Endothelial cell of umbilical vein (primary cell): ENCODE results near the gene TSPO. TPM values are rescaled to one million over a fixed set of nuclear protein-coding genes. Genes with fewer than 3 reads are reported as not detected.

ENCODE experiments used
- BruUV-seq: library from RNA; stranded (reverse); fragments of 400-500 nt; replicated peaks from 2 replicates; lab custom pipeline; 2021; lab: Mats Ljungman, UMichigan
- CTCF ChIA-PET: fragments of 300-600, 350-600 bp; sonication (Branson Sonifier 250); formaldehyde crosslinking; loops from one replicate; lab custom pipeline; 2021; ENCODE audit warnings: antibody characterized with exemption, inconsistent platforms; lab: Charles Lee
- POLR2A ChIA-PET: fragments of 300-600, 350-600 bp; sonication (Branson Sonifier 250); formaldehyde crosslinking; loops from one replicate; lab custom pipeline; 2021; ENCODE audit warnings: antibody characterized with exemption, inconsistent platforms; lab: Charles Lee
- DNase-seq: peaks from one replicate; pipeline ENCODE4 v3.0.0-alpha.2; 2011; ENCODE audit warnings: low read depth, low spot score
- FAIRE-seq: peaks from 2 replicates; lab custom pipeline; 2011; peaks lifted over from hg19 to GRCh38; lab: Jason Lieb, UNC
- H2AFZ ChIP-seq: 2 replicates; pipeline ENCODE4 v1.6.0; 2012; ENCODE audit warnings: low read depth, low read length, control low read depth, inconsistent platforms
- H3K27ac ChIP-seq: 2 replicates; pipeline ENCODE4 v1.5.1; 2011; ENCODE audit warnings: low read depth, mild to moderate bottlenecking, control low read depth, low read length, moderate library complexity; ENCODE audit not compliant: insufficient read depth
- H3K27me3 ChIP-seq, 2 experiments: 2 replicates each; pipeline versions ENCODE4 v1.6.0 to v1.6.1; 2011; ENCODE audit warnings: low read length in 2 of 2, mixed read lengths in 1 of 2; ENCODE audit not compliant: control insufficient read depth in 2 of 2, insufficient read depth in 2 of 2
- H3K36me3 ChIP-seq, 2 experiments: 2 replicates in 1 of 2; 3 replicates in 1 of 2; pipeline ENCODE4 v1.5.1; 2011; ENCODE audit warnings: low read length in 2 of 2, mild to moderate bottlenecking in 1 of 2, moderate library complexity in 1 of 2; ENCODE audit not compliant: control insufficient read depth in 2 of 2, insufficient read depth in 2 of 2; ENCODE audit errors: extremely low read depth in 1 of 2
- H3K4me1 ChIP-seq: 3 replicates; pipeline ENCODE4 v1.5.1; 2011; ENCODE audit warnings: mild to moderate bottlenecking, low read length; ENCODE audit not compliant: control insufficient read depth, insufficient read depth; ENCODE audit errors: extremely low read depth
- H3K4me2 ChIP-seq: 2 replicates; pipeline ENCODE4 v1.6.1; 2011; ENCODE audit warnings: low read length, control low read depth, mixed read lengths; ENCODE audit not compliant: insufficient read depth
- H3K4me3 ChIP-seq, 3 experiments: fragments of 200-600 bp in 1 of 3; sonication (generic), shearing (Covaris generic) in 1 of 3; replicated peaks in 1 of 3; 2 replicates each; pipeline ENCODE4 v1.5.1; 2011 to 2016; ENCODE audit warnings: control low read depth in 3 of 3, low read length in 3 of 3, mild to moderate bottlenecking in 2 of 3, inconsistent platforms in 1 of 3, low read depth in 1 of 3, moderate library complexity in 1 of 3; ENCODE audit not compliant: insufficient read depth in 1 of 3
- H3K79me2 ChIP-seq: 2 replicates; pipeline ENCODE4 v1.6.0; 2012; ENCODE audit warnings: low read length, inconsistent platforms; ENCODE audit not compliant: control insufficient read depth, insufficient read depth
- H3K9ac ChIP-seq: replicated peaks from 2 replicates; pipeline ENCODE3; 2011; ENCODE audit warnings: low read length, control low read depth; ENCODE audit not compliant: insufficient read depth; ENCODE audit errors: extremely low read depth
- H3K9me1 ChIP-seq: replicated peaks from 3 replicates; pipeline ENCODE4 v1.6.0; 2011; ENCODE audit warnings: mild to moderate bottlenecking, low read length; ENCODE audit not compliant: control insufficient read depth, insufficient read depth; ENCODE audit errors: extremely low read depth
- H3K9me3 ChIP-seq: replicated peaks from 2 replicates; pipeline ENCODE4 v1.5.1; 2012; ENCODE audit warnings: low read length, inconsistent platforms; ENCODE audit not compliant: control insufficient read depth, insufficient read depth
- H4K20me1 ChIP-seq: replicated peaks from 2 replicates; pipeline ENCODE3; 2011; ENCODE audit warnings: mild to moderate bottlenecking, low read length; ENCODE audit not compliant: control insufficient read depth, insufficient read depth; ENCODE audit errors: extremely low read depth
- EZH2 ChIP-seq: IDR thresholded peaks from 2 replicates; pipeline ENCODE4 v1.6.1; 2012; ENCODE audit warnings: borderline replicate concordance, low read depth, mild to moderate bottlenecking, moderate library complexity, low read length, inconsistent platforms; ENCODE audit not compliant: severe bottlenecking
- FOS ChIP-seq: IDR thresholded peaks from 2 replicates; pipeline ENCODE4 v1.6.1; 2011; ENCODE audit warnings: mild to moderate bottlenecking, low read length, moderate library complexity, borderline replicate concordance; ENCODE audit not compliant: insufficient read depth
- GATA2 ChIP-seq: IDR thresholded peaks from 2 replicates; pipeline ENCODE4 v1.7.0; 2011; ENCODE audit warnings: low read depth, mild to moderate bottlenecking, moderate library complexity, mixed read lengths, low read length; ENCODE audit not compliant: insufficient read length, insufficient read depth
- JUN ChIP-seq: IDR thresholded peaks from 2 replicates; pipeline ENCODE4 v1.6.1; 2011; ENCODE audit warnings: borderline replicate concordance, low read depth; ENCODE audit not compliant: insufficient read length, insufficient read depth
- MYC ChIP-seq: IDR thresholded peaks from one replicate; pipeline ENCODE4 v1.6.1; 2011; ENCODE audit warnings: mild to moderate bottlenecking, low read depth, low read length
- POLR2A ChIP-seq: IDR thresholded peaks from 2 replicates; pipeline ENCODE4 v1.6.1; 2012; ENCODE audit warnings: low read depth, mild to moderate bottlenecking, control low read depth, low read length
- POLR2AphosphoS5 ChIP-seq: IDR thresholded peaks from 2 replicates; pipeline ENCODE4 v1.6.1; 2012; ENCODE audit warnings: low read depth, mild to moderate bottlenecking, control low read depth, low read length, moderate library complexity; ENCODE audit not compliant: insufficient read depth
- dilution Hi-C: fragments of 300-500 bp; cut with MboI; formaldehyde crosslinking; loops from one replicate; pipeline ENCODE4 v1.15.0; 2019; ENCODE audit warnings: low sequenced_read_pairs; ENCODE audit not compliant: extremely low pct_ligation_motif_present
- intact Hi-C: fragments of 100-400 bp; cut with micrococcal nuclease; formaldehyde crosslinking; loops from one replicate; pipeline ENCODE4 v1.10.0; 2022
- polyA plus RNA-seq, 4 experiments: library from polyadenylated mRNA; depleted of rRNA in 3 of 4; stranded (reverse) in 3 of 4; unstranded in 1 of 4; fragments of >200 nt; gene quantifications; 2 replicates each; pipeline versions ENCODE4 v1.2.1 to v1.2.3, GENCODE V29; 2011 to 2012; ENCODE audit warnings: missing spikeins in 1 of 4
- total RNA-seq: library from RNA; stranded (reverse); gene quantifications from 2 replicates; pipeline ENCODE4 v1.2.3, GENCODE V29; 2021
- TF ChIP-seq, protein P1 (sequence below): IDR thresholded peaks from 2 replicates; pipeline ENCODE4 v1.6.1; 2011; ENCODE audit not compliant: insufficient read depth, insufficient read length
- TF ChIP-seq, protein P2 (sequence below), 2 donors: IDR thresholded peaks; 1 replicate in 1 of 2; 2 replicates in 1 of 2; pipeline ENCODE4 v1.5.1; 2011; ENCODE audit warnings: low read length in 2 of 2, mild to moderate bottlenecking in 2 of 2, moderate library complexity in 2 of 2, control low read depth in 1 of 2, inconsistent platforms in 1 of 2, low read depth in 1 of 2; ENCODE audit not compliant: insufficient read depth in 1 of 2; ENCODE audit errors: extremely low read depth in 1 of 2

TSPO gene
- total and polyA plus RNA-seq, 2 donors (not counting 3 experiments of a cell fraction or from before 2014, with no cell fraction given), result 328 to 720 TPM

DNA sequence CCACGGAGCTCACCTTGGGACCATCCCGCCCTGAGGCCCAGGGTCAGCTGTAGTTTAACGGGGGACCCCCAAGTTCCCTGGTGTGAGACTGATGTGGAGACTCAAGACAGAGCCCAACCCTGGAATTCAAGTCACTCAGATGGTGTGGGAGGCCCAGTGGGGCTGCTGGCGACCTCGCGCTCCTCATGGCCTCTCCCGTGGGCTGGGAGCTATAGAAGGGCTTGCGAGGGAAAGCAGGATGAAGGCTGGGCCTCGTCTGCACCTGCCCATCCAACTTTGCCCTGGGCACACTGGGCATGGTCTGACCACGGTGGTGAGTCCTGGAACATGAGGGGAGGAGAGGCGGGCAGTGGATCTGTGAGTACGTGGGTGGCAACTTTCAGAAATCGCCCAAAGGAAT, 49.2 kb downstream of the TSPO start:
- Histone ChIP-seq H3K27me3 (peaks cover 4 to 5% of the 10 kb centered on the region in 2 experiments), H3K36me3 (no peaks in the 10 kb centered on the region), H2AFZ (no peak overlapping the region), H3K9ac (no peak overlapping the region), H3K79me2 (no peaks in the 10 kb centered on the region), H4K20me1 (no peaks in the 10 kb centered on the region), H3K4me1 (no peaks in the 10 kb centered on the region), H3K4me2 (no peak overlapping the region), H3K27ac (no peak overlapping the region), H3K9me1 (no peaks in the 10 kb centered on the region), H3K9me3 (no peaks in the 10 kb centered on the region), H3K4me3 (no peak overlapping the region)
- no peak for TF ChIP-seq MYC
- no peak for TF ChIP-seq EZH2
- no peak for TF ChIP-seq GATA2
- no peak for TF ChIP-seq JUN
- no peak for TF ChIP-seq POLR2A
- TF ChIP-seq, protein P1, sequence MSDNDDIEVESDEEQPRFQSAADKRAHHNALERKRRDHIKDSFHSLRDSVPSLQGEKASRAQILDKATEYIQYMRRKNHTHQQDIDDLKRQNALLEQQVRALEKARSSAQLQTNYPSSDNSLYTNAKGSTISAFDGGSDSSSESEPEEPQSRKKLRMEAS, result no peak
- TF ChIP-seq POLR2AphosphoS5, result no peak
- TF ChIP-seq, protein P2, sequence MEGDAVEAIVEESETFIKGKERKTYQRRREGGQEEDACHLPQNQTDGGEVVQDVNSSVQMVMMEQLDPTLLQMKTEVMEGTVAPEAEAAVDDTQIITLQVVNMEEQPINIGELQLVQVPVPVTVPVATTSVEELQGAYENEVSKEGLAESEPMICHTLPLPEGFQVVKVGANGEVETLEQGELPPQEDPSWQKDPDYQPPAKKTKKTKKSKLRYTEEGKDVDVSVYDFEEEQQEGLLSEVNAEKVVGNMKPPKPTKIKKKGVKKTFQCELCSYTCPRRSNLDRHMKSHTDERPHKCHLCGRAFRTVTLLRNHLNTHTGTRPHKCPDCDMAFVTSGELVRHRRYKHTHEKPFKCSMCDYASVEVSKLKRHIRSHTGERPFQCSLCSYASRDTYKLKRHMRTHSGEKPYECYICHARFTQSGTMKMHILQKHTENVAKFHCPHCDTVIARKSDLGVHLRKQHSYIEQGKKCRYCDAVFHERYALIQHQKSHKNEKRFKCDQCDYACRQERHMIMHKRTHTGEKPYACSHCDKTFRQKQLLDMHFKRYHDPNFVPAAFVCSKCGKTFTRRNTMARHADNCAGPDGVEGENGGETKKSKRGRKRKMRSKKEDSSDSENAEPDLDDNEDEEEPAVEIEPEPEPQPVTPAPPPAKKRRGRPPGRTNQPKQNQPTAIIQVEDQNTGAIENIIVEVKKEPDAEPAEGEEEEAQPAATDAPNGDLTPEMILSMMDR (IDR thresholded peaks at IDR 0.05; ENCODE audit: extremely low read depth in 1 of 2, insufficient read depth in 1 of 2, low read depth in 1 of 2, low read length in 2 of 2), result no peak
- TF ChIP-seq FOS, result no peak
- ChIA-PET CTCF (interaction anchor here (1.8 kb wide), 1 partner anchor 13 kb away, joined by 7 read pairs; the partner anchor contains the start of gene TTLL12), POLR2A (no interaction called here)
- BruUV-seq, result no TSS peak
- dilution Hi-C loops (no loop called here), intact Hi-C loops (no loop called here)
- DNase-seq, result no peak
- FAIRE-seq, result no peak
